ENCODE data around the gene HMG20B. TPM values are rescaled to one million over a fixed set of nuclear protein-coding genes. Genes with fewer than 3 reads are reported as not detected.

The HMG20B gene
- total and polyA plus RNA-seq, 2 of the 8 experiments (the other 6 are each of a cell fraction or from before 2014, with no cell fraction given): 42.9 to 74.2 TPM

- Histone ChIP-seq H2AK5ac (ENCODE audit: low read depth, low read length) (no peak overlapping the region), H3K4ac (replicated peaks; ENCODE audit: insufficient read length, low read depth, low read length) (no peak overlapping the region), H3K4me3 (ENCODE audit: extremely low read depth in 1 of 4, insufficient read depth in 2 of 4, low read depth in 3 of 4, low read length in 4 of 4) (no peak overlapping the region), H3K56ac (replicated peaks; ENCODE audit: insufficient read length, low read depth, low read length) (no peak overlapping the region), H4K20me1 (replicated peaks in 1 of 2; ENCODE audit: control insufficient read depth in 1 of 2, insufficient read depth in 2 of 2, low read length in 2 of 2) (peaks cover 10 to 25% of the 10 kb centered on the region in 2 experiments), H4K91ac (replicated peaks; ENCODE audit: insufficient read length, low read length) (no peak overlapping the region), H4K8ac (ENCODE audit: extremely low read depth, insufficient read depth, low read length) (no peak overlapping the region), H3K27ac (ENCODE audit: low read depth, low read length) (no peak overlapping the region), H3K27me3 (replicated peaks in 1 of 4; ENCODE audit: control insufficient read depth in 3 of 4, extremely low read depth in 1 of 4, insufficient read depth in 3 of 4, low read length in 3 of 4) (peaks cover 0 to 10% (median 7%) of the 10 kb centered on the region in 4 experiments; a peak in 4 of 7 replicates), H3K18ac (ENCODE audit: extremely low read depth, low read length) (no peak overlapping the region), H3K36me3 (ENCODE audit: control insufficient read depth in 2 of 4, insufficient read depth in 4 of 4, low read length in 3 of 4) (no peaks in the 10 kb centered on the region), H3K4me2 (ENCODE audit: insufficient read depth in 1 of 2, low read depth in 2 of 2, low read length in 2 of 2) (no peak overlapping the region), H2BK5ac (ENCODE audit: low read depth, low read length) (no peak overlapping the region), H3K9ac (replicated peaks in 1 of 4; ENCODE audit: extremely low read depth in 1 of 4, low read depth in 3 of 4, low read length in 3 of 4) (no peak overlapping the region), H2BK120ac (replicated peaks; ENCODE audit: low read depth, low read length) (no peak overlapping the region), H3K4me1 (replicated peaks in 1 of 4; ENCODE audit: control insufficient read depth in 3 of 4, insufficient read depth in 4 of 4, low read length in 3 of 4) (peaks cover 0 to 8% (median 6%) of the 10 kb centered on the region in 4 experiments; a peak in 5 of 7 replicates), H3K14ac (ENCODE audit: insufficient read length) (no peak overlapping the region), H3K23ac (ENCODE audit: insufficient read length) (no peak overlapping the region), H3K9me3 (ENCODE audit: insufficient read depth in 2 of 2, low read depth in 1 of 2, low read length in 1 of 2) (no peaks in the 10 kb centered on the region), H2BK20ac (ENCODE audit: low read length) (no peak overlapping the region), H2BK12ac (ENCODE audit: low read depth, low read length) (peak overlapping the region; percentile 39; the same call in 1 of the 2 replicates), H3K23me2 (ENCODE audit: low read depth, low read length) (peaks cover 11% of the 10 kb centered on the region), H4K5ac (ENCODE audit: insufficient read length, low read depth, low read length) (no peak overlapping the region), H3K79me1 (ENCODE audit: low read depth, low read length) (peaks cover 7% of the 10 kb centered on the region), H2BK15ac (ENCODE audit: low read length) (no peak overlapping the region), H2AFZ (ENCODE audit: low read length) (no peak overlapping the region), H3K79me2 (ENCODE audit: control insufficient read depth in 1 of 2, insufficient read depth in 2 of 2, low read length in 2 of 2) (peaks cover 0 to 8% of the 10 kb centered on the region in 2 experiments; a peak in 1 of 4 replicates)
- ChIA-PET CTCF (ENCODE audit: partially characterized antibody) (interaction anchor here (0.8 to 8.5 kb wide), 5 partner anchors 8 to 249 kb away, joined by 3 to 66 read pairs (median 3); no protein-coding TSS in a partner anchor), POLR2A (ENCODE audit: partially characterized antibody) (interaction anchor here (1.2 to 1.4 kb wide), 3 partner anchors 9 to 23 kb away, joined by 3 read pairs; no protein-coding TSS in a partner anchor)
- WGBS, 2 experiments (ENCODE audit: extremely low coverage in 1 of 2, insufficient coverage in 1 of 2, insufficient read length in 1 of 2, insufficient replicate concordance in 2 of 2, low coverage in 1 of 2, low lambda C conversion rate in 2 of 2, missing lambda C conversion rate in 1 of 2): 91% methylated on average over 21 of the region's 21 CpGs; no CpG with 5 or more reads in 1 of the 2 experiments
- no peak for FAIRE-seq
- DNase-seq (ENCODE audit: low read depth in 1 of 2, low spot score in 2 of 2): no peak
- TF ChIP-seq RXRA (IDR thresholded peaks at IDR 0.05; ENCODE audit: insufficient read depth, low read depth, low read length) (no peak), NRF1 (IDR thresholded peaks at IDR 0.05; ENCODE audit: low read depth, low read length) (no peak)
These were observed 18.3 kb upstream of the HMG20B start for GRCh38 chr19:3554254-3555083.
